DOHH2 (cell line): ENCODE measurements around the gene IL10RA.

Experiments used
- H3F3A ChIP-seq: fragments of 200-600 bp; sonication (generic), shearing (Covaris generic); 2 replicates; pipeline ENCODE4 v1.6.0; 2016; ENCODE audit warnings: antibody characterized with exemption, mild to moderate bottlenecking; ENCODE audit not compliant: control insufficient read depth, insufficient read depth
- H3K27ac ChIP-seq: fragments of 200-600 bp; sonication (generic); 2 replicates; pipeline ENCODE4 v1.5.1; 2014; ENCODE audit warnings: low read depth, mild to moderate bottlenecking, low read length, moderate library complexity
- H3K27me3 ChIP-seq: fragments of 200-600 bp; sonication (generic); 2 replicates; pipeline ENCODE4 v1.6.1; 2014; ENCODE audit warnings: mild to moderate bottlenecking, low read length, mixed read lengths; ENCODE audit not compliant: control insufficient read depth
- H3K36me3 ChIP-seq: fragments of 200-600 bp; sonication (generic); 2 replicates; pipeline ENCODE4 v1.6.1; 2014; ENCODE audit warnings: mild to moderate bottlenecking, low read length, moderate library complexity, mixed read lengths; ENCODE audit not compliant: control insufficient read depth
- H3K4me1 ChIP-seq: fragments of 200-600 bp; sonication (generic); 2 replicates; pipeline ENCODE4 v1.6.1; 2014; ENCODE audit warnings: mild to moderate bottlenecking, low read length, mixed read lengths; ENCODE audit not compliant: control insufficient read depth
- H3K4me2 ChIP-seq: fragments of 200-600 bp; sonication (generic); 2 replicates; pipeline ENCODE4 v1.6.0; 2014; ENCODE audit warnings: mild to moderate bottlenecking, low read length, moderate library complexity
- H3K4me3 ChIP-seq: fragments of 200-600 bp; sonication (generic); 2 replicates; pipeline ENCODE4 v1.5.1; 2014; ENCODE audit warnings: mild to moderate bottlenecking, low read length, mixed read lengths
- H3K79me2 ChIP-seq: fragments of 200-600 bp; sonication (generic); 2 replicates; pipeline ENCODE4 v1.6.1; 2014; ENCODE audit warnings: mild to moderate bottlenecking, low read length, mixed read lengths; ENCODE audit not compliant: control insufficient read depth
- H3K9me2 ChIP-seq: fragments of 200-600 bp; sonication (generic); replicated peaks from 2 replicates; pipeline ENCODE4 v1.6.1; 2014; ENCODE audit warnings: mild to moderate bottlenecking, low read length, mixed read lengths; ENCODE audit not compliant: control insufficient read depth
- H3K9me3 ChIP-seq: fragments of 200-600 bp; sonication (generic); 2 replicates; pipeline ENCODE4 v1.6.1; 2014; ENCODE audit warnings: antibody characterized with exemption, low read length, mixed read lengths; ENCODE audit not compliant: control insufficient read depth, insufficient read depth
- H4K20me1 ChIP-seq: fragments of 200-600 bp; sonication (generic); 2 replicates; pipeline ENCODE4 v1.6.0; 2014; ENCODE audit warnings: low read depth, mild to moderate bottlenecking, antibody characterized with exemption, low read length, moderate library complexity; ENCODE audit not compliant: control insufficient read depth, insufficient read depth
- EZH2phosphoT487 ChIP-seq: fragments of 200-600 bp; sonication (generic); IDR thresholded peaks from 2 replicates; pipeline ENCODE4 v1.6.1; 2017; ENCODE audit warnings: borderline replicate concordance, mild to moderate bottlenecking, antibody characterized with exemption, low read length, moderate library complexity, mixed read lengths
- TF ChIP-seq, protein P1 (sequence below): fragments of 200-600 bp; sonication (generic); IDR thresholded peaks from one replicate; pipeline ENCODE4 v1.5.1; 2014; ENCODE audit warnings: antibody characterized with exemption, mild to moderate bottlenecking, low read depth, low read length; ENCODE audit not compliant: poor library complexity, severe bottlenecking

Gene IL10RA

DNA sequence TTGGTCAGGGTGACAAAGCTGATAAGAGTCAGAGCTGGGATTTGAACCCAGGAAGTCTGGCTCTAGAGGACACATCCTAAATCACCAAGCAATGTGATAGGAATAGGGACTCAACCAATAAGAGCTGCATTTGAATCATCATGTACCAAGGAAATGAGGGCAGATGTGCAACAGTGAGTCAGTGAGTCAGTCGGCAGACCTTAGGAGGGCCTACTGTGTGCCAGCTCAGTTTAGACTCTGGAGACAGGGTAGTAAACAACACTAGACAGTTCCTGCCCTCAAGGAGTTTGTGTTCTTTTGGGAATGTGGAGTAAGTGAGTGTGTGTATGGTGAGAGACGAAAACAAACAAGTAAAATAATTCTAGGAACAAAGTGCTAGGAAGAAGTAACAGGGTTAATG lies 11.2 kb downstream of the IL10RA start:
- no peaks in the 10 kb centered on the region for H3K9me3 ChIP-seq
- no peaks in the 10 kb centered on the region for H3K27me3 ChIP-seq
- peaks cover 16% of the 10 kb centered on the region for H3K79me2 ChIP-seq
- H3K4me1 ChIP-seq: peaks cover 75% of the 10 kb centered on the region
- no peaks in the 10 kb centered on the region for H4K20me1 ChIP-seq
- 0 out of 2 replicates have a peak, but pooled peaks cover 3% of the 10 kb centered on the region for H3F3A ChIP-seq
- H3K27ac ChIP-seq: no peak overlapping the region
- no peaks in the 10 kb centered on the region for H3K9me2 ChIP-seq
- H3K4me2 ChIP-seq: no peak overlapping the region
- TF ChIP-seq, protein P1, sequence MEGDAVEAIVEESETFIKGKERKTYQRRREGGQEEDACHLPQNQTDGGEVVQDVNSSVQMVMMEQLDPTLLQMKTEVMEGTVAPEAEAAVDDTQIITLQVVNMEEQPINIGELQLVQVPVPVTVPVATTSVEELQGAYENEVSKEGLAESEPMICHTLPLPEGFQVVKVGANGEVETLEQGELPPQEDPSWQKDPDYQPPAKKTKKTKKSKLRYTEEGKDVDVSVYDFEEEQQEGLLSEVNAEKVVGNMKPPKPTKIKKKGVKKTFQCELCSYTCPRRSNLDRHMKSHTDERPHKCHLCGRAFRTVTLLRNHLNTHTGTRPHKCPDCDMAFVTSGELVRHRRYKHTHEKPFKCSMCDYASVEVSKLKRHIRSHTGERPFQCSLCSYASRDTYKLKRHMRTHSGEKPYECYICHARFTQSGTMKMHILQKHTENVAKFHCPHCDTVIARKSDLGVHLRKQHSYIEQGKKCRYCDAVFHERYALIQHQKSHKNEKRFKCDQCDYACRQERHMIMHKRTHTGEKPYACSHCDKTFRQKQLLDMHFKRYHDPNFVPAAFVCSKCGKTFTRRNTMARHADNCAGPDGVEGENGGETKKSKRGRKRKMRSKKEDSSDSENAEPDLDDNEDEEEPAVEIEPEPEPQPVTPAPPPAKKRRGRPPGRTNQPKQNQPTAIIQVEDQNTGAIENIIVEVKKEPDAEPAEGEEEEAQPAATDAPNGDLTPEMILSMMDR: no peak
- no peak for TF ChIP-seq EZH2phosphoT487
- peaks cover 98% of the 10 kb centered on the region for H3K36me3 ChIP-seq
- H3K4me3 ChIP-seq: no peak overlapping the region

- no peak overlapping the region for H3K4me2 ChIP-seq
- peaks cover 3% of the 10 kb centered on the region; the same call in 1 of the 2 replicates for H3F3A ChIP-seq
- no peak overlapping the region for H3K4me3 ChIP-seq
- H4K20me1 ChIP-seq: no peaks in the 10 kb centered on the region
- no peaks in the 10 kb centered on the region for H3K9me2 ChIP-seq
- TF ChIP-seq EZH2phosphoT487: no peak
- TF ChIP-seq, protein P1: no peak
- no peaks in the 10 kb centered on the region for H3K27me3 ChIP-seq
- peaks cover 10% of the 10 kb centered on the region for H3K79me2 ChIP-seq
- H3K36me3 ChIP-seq: peaks cover 94% of the 10 kb centered on the region
- peaks cover 75% of the 10 kb centered on the region for H3K4me1 ChIP-seq
- no peak overlapping the region for H3K27ac ChIP-seq
- no peaks in the 10 kb centered on the region for H3K9me3 ChIP-seq
These were observed 11.8 kb downstream of the IL10RA start for GRCh38 chr11:117997823-117998579.

DNA sequence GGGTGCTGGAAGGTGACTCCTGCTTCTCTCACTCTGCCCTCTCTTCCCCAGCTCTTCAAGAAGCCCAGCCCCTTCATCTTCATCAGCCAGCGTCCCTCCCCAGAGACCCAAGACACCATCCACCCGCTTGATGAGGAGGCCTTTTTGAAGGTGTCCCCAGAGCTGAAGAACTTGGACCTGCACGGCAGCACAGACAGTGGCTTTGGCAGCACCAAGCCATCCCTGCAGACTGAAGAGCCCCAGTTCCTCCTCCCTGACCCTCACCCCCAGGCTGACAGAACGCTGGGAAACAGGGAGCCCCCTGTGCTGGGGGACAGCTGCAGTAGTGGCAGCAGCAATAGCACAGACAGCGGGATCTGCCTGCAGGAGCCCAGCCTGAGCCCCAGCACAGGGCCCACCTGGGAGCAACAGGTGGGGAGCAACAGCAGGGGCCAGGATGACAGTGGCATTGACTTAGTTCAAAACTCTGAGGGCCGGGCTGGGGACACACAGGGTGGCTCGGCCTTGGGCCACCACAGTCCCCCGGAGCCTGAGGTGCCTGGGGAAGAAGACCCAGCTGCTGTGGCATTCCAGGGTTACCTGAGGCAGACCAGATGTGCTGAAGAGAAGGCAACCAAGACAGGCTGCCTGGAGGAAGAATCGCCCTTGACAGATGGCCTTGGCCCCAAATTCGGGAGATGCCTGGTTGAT lies 12.6 kb downstream of the IL10RA start:
- no peak overlapping the region; the same call in 1 of the 2 replicates for H3K27ac ChIP-seq
- no peaks in the 10 kb centered on the region for H3K9me3 ChIP-seq
- H3K27me3 ChIP-seq: no peaks in the 10 kb centered on the region

More for the DNA sequence above, 12.6 kb downstream of the IL10RA start:
- no peaks in the 10 kb centered on the region for H4K20me1 ChIP-seq
- peaks cover 89% of the 10 kb centered on the region for H3K36me3 ChIP-seq
- H3K4me1 ChIP-seq: peaks cover 75% of the 10 kb centered on the region
- H3F3A ChIP-seq: peaks cover 8% of the 10 kb centered on the region
- no peak for TF ChIP-seq EZH2phosphoT487
- TF ChIP-seq, protein P1: no peak
- no peaks in the 10 kb centered on the region for H3K9me2 ChIP-seq
- H3K4me3 ChIP-seq: no peak overlapping the region
- H3K4me2 ChIP-seq: no peak overlapping the region
- H3K79me2 ChIP-seq: peaks cover 5% of the 10 kb centered on the region; the same call in 1 of the 2 replicates
